ELF-1 (cell line): ENCODE results near the gene PLEKHG7.

Experiments
- DNase-seq: peaks from one replicate; pipeline ENCODE4 v3.0.0-alpha.2; 2016; ENCODE audit warnings: low read depth, low spot score

PLEKHG7 gene

GRCh38 chr12:92803903-92804302 lies 101.1 kb downstream of the PLEKHG7 start:
- DNase-seq = no peak

- no peak for DNase-seq
Observed at GRCh38 chr12:92810370-92810769, 107.6 kb downstream of the PLEKHG7 start.

GRCh38 chr12:92814584-92814983 lies 111.8 kb downstream of the PLEKHG7 start:
- no peak for DNase-seq

GRCh38 chr12:92821142-92821541 lies 118.4 kb downstream of the PLEKHG7 start:
- DNase-seq = no peak
